HG02610 (cell line): ENCODE data around the gene MAML2.
"Not testable (repeated sequence)": the region's sequence is repeated elsewhere in the genome, so short reads cannot be mapped to it uniquely, and the experiment has no call there.

Experiments
- ATAC-seq: cut with Tn5 transposase; IDR thresholded peaks from one replicate; pipeline ENCODE4 v1.9.1; 2021; ENCODE audit warnings: mild to moderate bottlenecking, moderate library complexity; ENCODE audit not compliant: unreplicated experiment

MAML2 gene

DNA sequence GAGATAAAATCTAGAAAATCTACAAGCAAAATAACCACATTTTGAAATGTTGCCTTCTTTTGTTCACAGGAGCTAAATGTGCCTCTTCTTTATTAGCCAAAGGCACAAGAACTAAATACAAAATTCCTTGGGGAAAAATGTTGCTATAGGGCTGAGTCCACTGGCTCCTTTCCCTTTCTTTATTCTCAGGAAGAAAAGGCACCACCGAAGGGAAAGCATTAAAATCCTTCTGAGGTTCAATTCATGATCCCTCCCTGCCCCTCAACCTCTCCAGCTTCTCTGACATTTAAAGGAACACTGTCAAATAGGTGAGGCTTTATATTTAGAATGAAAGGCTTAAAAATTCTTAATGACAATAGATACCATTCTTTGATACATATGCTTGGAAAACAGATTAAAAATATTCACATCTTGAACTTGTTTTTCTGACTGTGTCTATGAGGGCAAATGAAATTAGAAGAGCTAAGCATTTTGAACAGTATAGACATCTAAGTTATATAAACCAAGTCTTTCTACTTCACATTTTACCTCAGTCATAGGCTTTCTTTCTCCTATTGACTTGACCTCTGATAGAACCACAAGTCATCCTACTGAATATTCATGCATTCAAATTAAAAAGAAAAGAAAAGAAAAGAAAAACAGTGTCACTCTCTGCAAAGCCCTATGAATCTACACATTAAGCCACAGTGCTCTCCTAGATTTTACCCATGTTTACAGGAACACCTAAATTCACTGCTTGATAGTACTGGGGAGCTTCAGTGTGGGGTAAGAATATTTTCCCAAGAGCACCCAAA is 148.2 kb downstream of the MAML2 start:
- ATAC-seq, result no peak

GRCh38 chr11:96193745-96194443 is 149.1 kb downstream of the MAML2 start:
- ATAC-seq, result no peak

DNA sequence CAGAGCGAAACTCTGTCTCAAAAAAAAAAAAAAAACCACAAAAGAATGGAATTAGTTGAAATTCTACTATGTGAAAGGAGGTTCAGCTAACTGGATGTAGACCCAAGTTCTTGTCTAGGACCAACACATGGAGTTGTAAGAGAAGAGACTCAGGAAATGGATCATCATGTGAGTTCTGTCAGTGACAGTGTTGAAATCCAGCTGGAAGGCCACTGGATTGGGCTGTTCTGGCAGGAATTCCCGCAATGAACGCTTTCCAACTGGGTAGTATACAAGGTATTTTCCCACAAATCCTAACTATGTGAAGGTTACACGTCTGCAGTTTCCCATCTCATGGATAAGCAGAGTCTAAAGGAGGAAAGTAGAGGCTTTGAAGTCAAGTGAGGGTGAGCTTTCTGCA is 151.2 kb downstream of the MAML2 start:
- no peak for ATAC-seq

DNA sequence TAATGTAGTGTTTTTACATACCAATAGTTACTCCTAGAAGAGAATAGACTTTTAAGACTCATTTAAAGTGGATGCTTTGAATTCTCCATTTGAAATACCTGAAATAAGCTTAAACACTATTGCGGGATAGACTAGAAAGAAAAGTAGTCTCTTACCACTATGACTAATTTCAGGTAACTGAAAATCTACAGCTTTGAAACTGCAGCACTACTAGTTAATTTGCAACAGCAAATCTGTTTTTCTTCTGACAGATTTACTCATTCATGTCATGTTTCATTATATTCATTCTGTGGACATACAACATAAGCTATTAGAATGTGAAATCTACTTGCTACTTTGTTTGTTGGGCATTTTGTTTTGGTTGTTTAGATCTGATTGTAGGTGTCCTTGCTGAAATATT is 153.6 kb downstream of the MAML2 start:
- ATAC-seq, result peak; percentile 38

- ATAC-seq, result peak; percentile 38
Observed at GRCh38 chr11:96188243-96189006, 154.6 kb downstream of the MAML2 start.

GRCh38 chr11:96187822-96188221 is 155.2 kb downstream of the MAML2 start:
- no peak for ATAC-seq

DNA sequence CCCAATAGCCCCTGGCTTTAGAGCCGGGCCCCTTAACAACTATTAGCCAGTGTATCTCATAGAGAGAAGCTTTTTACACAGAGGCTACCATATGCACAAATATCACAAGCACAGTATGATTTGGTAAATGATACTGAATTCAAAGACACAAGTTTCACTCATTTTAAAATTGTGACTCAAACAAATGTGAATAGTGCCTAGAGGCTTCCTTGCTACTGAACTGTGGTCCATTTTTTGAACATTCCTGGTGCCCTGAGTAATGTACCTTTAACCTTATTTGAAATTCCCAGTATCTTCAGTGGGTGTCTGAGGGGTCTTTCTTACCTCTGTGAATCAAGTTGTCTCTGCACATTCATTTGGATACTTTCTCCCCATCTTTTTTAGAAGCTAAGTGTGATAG is 156.2 kb downstream of the MAML2 start:
- ATAC-seq, result no peak

DNA sequence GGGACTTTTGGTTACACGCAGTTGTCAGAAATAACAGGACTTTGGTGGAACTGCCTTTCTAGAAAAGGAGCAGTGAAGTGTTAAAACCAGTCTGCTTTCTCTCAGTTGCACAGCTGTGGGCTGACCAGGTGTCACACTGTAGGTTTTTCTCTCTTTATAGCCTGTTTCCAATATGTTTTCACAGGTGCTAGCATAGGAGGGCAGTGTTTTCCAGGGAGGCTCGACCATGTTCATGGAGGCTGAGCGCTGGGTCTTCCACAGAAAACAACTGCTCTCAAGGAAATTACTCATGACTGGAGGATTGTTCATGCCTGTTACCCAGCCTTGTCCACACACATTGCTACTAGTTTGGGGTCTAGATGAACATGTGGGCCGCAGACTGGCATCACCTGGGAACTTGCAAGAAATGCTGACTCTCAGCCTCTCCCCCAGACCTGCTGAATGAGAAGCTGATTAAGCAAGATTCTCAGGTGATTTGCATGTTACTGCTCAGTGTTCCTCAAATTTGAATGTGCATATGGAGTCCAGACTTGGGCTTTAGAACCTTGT is 157.7 kb downstream of the MAML2 start:
- ATAC-seq, result peak; percentile 65

DNA sequence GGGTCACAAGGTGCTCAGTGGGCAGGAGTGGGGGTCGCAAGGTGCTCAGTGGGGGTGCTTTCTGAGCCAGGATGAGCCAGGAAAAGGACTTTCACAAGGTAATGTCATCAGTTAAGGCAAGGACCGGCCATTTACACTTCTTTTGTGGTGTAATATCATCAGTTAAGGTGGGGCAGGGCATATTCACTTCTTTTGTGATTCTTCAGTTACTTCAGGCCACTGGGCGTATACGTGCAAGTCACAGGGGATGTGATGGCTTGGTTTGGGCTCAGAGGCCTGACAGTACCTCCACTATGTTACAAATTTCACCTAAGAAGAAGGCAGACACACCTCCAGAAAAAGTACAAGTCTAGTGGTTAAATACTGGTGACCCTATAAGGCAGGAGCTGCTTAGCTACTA is 162.1 kb downstream of the MAML2 start:
- not testable (repeated sequence) for ATAC-seq

GRCh38 chr11:96180341-96180740 is 162.7 kb downstream of the MAML2 start:
- ATAC-seq, result peak; percentile 54

DNA sequence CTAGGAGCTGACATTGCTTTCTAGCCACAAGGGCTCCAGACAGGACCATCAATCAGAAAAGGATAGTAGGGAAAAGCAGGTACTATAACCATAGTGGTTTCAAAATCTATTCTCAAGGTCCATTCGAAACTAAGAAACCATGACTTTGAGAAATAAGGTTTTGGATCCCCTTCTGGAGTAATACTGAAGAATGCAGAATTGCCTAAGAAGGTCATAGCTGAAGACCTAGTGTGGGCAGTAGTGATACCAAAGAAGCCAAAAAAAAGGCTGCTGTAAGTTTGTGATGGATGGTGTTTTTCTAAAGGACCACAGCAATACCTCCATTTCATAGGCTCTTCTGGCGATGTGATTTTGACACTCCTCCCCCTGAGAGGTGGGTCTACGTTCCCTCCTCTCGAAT is 163.1 kb downstream of the MAML2 start:
- ATAC-seq, result peak; percentile 33

GRCh38 chr11:96178887-96179279 is 164.1 kb downstream of the MAML2 start:
- no peak for ATAC-seq

- ATAC-seq, result no peak
Observed at GRCh38 chr11:96178049-96178886, 164.7 kb downstream of the MAML2 start.

DNA sequence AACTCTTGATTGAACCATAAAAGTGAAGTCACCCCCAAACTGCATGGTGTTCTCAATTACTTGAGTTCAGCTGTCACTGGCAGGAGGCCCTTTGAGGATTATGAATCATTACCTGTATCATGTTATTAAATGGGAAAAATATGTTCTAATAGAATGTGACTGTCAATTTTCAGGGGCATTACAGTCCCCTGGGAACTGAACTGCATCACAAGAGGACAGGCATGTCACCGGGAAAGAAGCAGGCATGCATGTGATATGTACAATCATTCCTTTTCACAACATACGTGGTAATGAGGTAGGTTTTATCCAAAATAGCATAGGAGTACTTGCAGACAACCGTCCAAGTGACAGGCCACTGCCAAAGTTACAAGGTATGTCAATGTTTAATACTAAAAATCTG is 165.8 kb downstream of the MAML2 start:
- no peak for ATAC-seq

DNA sequence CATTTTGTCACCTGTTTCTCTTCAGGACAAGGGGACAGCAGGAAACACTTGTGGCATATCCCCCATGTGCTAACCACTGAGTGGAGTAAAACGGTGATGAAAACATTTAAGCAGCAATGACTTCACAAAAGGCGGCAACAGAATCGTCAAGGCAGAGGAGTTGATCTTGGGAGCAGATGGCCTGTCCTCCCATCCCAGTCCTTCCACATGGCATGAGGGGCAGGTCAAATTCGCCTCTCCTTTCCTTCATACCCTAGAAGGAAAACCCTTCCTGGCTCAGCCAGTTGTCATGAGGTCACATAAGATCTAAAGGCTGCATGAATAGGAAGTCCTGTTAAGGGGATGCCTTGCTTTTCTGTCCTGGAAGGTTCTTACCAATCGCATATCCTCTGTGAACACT is 169.1 kb downstream of the MAML2 start:
- ATAC-seq, result no peak

GRCh38 chr11:96173422-96173821 is 169.6 kb downstream of the MAML2 start:
- no peak for ATAC-seq

DNA sequence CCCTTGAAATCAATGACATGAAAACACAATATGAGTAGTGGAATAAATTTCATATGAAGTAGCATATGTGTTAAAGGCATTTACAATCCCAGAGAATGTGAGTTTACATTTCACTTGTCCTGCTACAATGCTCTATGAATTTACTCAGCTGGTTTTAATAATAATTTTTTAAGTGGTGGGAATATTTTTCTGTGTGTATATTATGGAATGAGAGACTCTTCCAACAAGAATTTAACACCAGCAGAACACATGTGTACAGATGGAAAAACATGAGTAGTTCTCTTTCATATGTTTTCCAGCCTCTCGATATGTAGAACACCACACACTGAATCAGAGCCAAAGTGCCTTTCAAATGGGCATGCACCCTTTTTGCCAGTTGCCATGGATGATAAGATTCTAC is 170.4 kb downstream of the MAML2 start:
- no peak for ATAC-seq

DNA sequence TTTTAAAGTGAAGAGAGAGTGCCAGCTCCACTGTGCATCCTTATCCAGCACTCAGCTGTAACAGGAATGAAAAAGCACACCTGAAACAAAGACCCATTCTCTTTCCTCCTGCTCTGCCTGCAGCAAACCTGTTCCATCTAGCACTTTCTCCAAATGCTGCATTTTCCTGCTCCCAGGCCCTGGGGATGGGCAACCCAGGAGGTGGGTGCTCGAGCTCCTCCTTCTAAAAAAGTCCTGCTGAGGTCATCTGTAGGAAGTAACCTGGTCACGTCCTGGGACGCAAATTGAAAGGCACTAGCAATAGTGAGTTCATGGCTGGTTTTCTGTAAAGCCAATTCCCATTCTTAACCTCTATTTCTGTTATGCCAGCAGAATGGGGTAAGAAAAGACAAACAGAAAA is 173.7 kb downstream of the MAML2 start:
- ATAC-seq, result no peak

DNA sequence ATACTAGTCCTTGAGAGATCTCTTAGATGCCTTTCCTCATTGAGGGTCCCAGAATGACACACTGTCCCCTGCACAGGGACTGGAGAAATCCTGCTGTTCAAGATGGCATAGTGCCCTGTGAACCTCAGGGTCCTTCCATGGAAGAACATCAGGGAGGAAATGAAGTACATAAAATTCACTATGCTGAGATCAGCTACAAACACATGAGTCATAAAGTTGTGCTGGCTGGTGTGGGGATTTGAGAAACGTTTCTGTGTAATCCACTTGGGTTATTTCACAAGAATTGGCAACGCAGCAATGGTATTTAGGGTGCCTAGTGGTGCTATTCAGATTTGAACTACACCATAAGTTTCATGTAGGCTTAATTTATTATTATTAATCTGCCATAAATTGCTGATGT is 174.4 kb downstream of the MAML2 start:
- no peak for ATAC-seq

GRCh38 chr11:96167787-96168186 is 175.2 kb downstream of the MAML2 start:
- no peak for ATAC-seq
